Middle frontal gyrus (tissue), 1 donor: ENCODE measurements around the gene ARHGAP10.

Experiments used
- DNase-seq: peaks from one replicate; pipeline ENCODE4 v3.0.0-alpha.2; 2015; ENCODE audit warnings: low spot score; ENCODE audit errors: extremely low spot score

Gene ARHGAP10

DNA sequence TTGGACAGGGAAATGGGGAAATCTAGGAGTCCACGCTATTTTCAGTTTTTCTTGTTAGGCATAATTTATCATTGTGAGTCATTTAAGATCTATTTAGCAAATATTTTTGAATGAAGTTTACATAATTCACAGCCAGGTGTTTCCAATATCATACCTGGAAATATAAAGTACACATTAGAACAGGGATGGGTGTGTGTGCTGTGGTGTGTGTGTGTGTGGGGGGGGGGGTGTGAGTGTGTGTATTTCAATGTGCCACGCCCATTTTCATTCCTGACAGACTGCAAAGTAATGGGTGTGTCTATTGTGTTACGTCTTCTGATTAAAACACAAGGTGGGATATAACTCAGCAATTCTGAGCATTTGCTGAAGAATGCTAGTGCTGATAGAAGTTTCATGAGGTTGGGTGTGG, 33.2 kb downstream of the ARHGAP10 start:
- no peak for DNase-seq

- no peak for DNase-seq
These were observed 36.2 kb downstream of the ARHGAP10 start for GRCh38 chr4:147768113-147768512.

DNA sequence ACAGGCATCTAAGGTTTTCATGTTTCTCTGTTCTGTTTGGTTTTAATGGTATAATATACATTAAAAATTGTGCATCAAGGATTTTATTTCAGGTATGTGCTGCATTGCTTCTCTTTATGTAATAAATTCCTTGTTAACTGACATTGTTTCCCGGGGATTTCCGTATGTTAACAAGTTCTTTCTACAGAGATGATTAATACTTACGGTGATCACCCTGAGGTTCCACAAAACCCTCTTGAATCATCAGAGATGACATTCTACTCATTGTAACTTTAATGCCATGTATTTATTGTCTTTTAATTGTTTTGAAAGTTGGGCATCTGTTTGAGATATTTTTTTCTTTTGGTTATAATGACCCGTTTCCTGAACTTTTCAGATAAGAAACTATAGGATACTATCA, 37.5 kb downstream of the ARHGAP10 start:
- no peak for DNase-seq

DNA sequence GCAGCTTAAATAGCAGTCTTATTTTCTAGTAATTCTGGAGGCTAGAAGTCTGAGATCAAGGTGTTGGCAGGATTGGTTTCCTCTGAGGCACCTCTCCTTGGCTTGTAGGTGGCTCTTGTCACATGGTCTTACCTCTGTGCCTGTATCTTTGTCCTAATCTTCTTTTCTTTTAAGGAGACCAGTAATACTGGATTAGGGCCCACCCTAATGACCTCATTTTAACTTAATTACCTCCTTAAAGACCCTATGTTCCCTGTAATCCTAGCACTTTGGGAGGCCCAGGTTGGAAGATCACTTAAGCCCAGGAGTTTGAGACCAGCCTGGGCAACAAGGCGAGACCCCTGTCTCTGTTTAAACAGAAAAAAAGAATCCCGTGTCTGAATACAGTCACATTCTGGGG, 38.9 kb downstream of the ARHGAP10 start:
- no peak for DNase-seq

DNA sequence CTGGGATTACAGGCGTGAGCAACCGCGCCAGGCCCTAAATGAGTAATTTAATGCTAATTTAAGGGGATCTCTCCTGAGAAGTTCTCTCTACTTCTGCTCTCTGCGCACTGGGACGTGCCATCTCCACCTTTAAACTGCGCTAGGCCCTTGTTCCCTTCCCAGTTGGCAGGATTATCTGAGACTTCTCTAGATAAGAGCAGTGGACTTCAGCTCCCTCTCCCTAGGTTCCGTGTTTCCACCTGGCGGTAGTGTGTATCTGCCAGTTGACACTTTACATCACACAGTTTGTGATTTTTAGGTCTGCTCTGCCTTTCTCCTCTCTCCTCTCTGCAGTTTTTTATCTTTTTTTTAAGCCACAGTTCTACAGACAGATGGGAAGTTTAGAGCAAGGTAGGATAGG, 40.2 kb downstream of the ARHGAP10 start:
- no peak for DNase-seq

DNA sequence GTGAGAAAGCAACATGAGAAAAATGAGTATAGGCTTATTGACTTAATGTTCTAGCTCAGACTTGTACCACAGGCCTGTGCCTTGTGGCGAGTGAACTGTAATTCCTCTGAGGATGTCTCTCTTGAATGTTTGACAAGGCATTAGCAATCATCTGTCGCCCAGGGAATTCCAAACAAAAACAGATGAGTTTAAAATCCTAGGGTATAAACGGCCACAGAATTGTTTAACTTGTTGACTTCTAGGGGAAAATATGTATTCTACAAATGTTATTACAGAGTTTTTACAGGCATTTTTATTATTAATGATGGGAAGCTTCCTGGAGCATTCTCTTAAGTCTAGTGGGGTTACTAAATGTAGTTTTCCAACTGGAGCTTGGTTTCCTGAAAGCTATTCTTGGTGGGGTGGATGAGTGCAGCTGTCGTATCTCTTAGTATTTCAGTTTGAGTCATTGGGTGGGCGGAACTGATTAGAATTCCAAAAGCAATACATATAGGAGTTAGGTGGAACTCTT, 40.6 kb downstream of the ARHGAP10 start:
- no peak for DNase-seq

DNA sequence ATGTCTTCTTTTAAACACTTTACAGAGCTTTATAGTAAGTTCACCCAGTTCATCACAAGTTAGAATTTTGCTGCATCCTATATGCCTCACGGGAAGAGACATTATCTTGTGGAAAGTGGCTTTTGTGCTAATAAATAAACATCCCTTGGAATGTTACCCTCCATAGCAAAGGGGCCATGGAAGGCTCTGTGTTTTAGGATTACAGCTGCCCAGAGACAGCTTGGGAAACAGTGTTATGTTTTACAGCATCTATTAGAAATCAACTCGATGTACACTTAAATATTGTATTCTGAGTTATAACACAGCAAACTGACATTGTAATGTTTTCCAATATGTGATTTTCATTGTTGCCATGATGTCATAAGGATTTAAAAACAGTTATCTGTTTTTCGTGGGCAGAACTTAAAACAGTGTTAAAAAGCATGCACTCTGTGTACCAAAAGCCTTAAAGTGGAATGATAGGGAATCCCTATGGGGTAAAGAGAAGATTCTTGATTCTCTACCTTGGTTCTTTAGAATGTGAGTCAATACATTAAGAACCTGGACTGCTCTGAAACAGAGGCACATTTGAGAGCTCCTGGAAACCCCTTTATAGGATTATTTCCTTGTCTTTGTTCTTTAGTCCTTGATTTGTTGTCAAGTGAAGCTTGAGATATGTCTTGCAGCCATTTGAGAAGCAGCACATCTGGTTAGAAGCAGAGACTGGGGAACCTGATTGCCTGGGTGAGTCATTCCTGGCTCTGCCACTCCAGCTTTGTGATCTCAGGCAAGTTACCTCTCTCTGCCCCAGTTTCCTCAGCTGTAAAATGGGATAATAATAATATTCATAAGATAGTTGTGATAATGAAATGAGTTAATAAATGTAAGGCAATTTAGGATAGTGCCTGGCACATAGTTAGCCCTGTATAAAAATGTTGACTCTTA, 41.6 kb downstream of the ARHGAP10 start:
- DNase-seq = no peak

DNA sequence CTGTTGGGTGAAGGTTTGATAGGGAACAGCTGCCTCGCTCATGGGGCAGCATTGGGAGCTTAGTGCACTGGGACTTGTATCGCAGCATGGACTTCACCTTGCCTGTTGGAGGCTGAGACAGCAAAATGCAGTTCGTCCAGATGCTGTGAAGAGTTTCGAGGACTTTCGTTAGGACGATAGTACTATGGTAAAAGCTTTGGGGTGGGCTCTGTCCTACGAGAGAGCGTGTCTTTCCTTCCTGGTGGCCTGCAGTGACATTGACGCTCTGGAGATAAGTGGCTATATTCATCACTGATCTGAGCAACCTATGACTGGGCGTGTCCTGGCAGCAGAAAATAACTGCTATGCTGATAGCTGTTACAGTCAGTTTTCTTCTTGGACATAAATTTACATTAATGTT, 44.8 kb downstream of the ARHGAP10 start:
- no peak for DNase-seq

DNA sequence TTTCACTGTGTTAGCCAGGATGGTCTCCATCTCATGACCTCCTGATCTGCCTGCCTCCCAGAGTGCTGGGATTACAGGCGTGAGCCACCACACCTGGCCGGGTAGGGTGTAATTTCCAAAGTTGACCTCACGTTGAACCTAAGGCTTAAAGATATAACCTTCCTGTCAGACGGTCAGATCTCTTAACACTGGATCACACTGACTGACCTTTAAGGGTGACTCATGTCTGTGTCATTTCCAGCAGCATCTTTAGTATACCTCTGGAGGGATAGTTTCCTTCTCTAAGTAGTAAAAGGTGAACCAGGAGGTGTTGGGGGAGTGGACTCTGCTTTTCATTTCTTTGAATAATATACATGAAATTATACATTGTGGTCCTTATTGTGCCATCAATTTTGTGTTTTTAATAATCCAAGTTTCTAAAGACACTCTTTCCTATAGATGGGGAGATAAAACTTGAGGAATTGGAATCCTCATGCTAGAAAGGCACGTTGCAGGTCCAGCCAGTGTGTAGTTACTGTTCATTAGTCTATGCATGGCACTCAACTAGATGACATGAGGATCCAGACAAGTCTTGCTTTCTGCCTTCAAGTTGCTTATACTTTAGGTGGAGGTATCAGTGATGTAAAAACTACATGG, 45.7 kb downstream of the ARHGAP10 start:
- DNase-seq = no peak

GRCh38 chr4:147778942-147779341, 47.1 kb downstream of the ARHGAP10 start:
- DNase-seq = no peak

GRCh38 chr4:147779451-147779850, 47.6 kb downstream of the ARHGAP10 start:
- DNase-seq = no peak

- DNase-seq = no peak
These were observed 48.4 kb downstream of the ARHGAP10 start for GRCh38 chr4:147780137-147780777.

DNA sequence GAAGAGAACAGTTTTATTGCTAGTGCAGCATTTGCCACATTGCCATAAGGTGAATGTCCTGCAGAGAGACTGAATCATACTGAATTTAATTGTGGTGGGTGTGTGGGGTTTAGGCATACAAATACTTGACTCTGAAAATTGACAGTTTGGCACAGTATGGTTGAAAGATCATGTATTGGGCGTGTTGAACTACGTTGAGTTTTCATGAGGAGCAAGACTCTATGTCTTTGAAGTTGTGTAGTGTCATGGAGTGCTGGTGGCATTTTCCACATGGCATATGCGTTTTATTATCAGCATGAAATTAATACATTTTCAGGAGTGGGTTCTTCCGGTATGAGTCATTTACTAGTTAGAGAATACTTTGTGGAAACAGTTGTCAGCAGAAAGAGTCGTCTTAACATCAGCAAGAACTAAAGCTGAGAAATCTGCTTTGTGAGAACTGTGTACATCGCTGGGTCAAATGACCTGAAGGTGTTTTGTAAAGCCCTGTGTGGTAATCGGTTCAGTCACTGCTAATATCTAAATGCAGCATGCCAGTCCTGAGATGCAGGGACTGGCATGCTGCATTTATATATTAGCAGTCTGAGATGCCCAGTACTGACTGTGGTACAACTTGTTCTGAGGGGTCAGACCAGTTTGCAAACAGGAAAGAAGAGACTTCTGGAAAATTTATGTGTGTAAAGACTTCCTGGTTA, 50.3 kb downstream of the ARHGAP10 start:
- DNase-seq = no peak

GRCh38 chr4:147785129-147785528, 53.2 kb downstream of the ARHGAP10 start:
- DNase-seq = no peak

GRCh38 chr4:147786031-147786430, 54.1 kb downstream of the ARHGAP10 start:
- DNase-seq = no peak

GRCh38 chr4:147786531-147786930, 54.6 kb downstream of the ARHGAP10 start:
- no peak for DNase-seq

DNA sequence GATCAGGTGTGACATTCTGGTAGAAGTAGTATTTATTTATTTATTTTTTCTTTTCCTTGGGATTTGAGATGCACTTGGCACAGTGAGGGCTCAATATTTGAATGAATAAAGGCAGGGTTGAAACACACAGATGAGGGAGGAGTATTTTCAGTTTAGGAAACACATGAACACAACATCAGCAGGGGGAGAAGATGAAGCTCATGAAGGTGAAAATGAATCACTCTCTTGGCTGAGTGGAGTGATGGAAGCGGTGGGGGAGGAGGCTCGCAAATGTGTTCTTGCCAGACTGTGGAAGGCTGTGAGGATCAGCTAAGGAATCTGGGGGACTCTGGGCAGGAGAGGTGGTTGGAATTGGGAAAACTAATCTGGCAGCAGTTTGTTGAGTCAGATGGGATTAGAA, 55.3 kb downstream of the ARHGAP10 start:
- no peak for DNase-seq

- DNase-seq = no peak
These were observed 56.9 kb downstream of the ARHGAP10 start for GRCh38 chr4:147788791-147789190.

- DNase-seq = no peak
These were observed 57.7 kb downstream of the ARHGAP10 start for GRCh38 chr4:147789596-147789995.

DNA sequence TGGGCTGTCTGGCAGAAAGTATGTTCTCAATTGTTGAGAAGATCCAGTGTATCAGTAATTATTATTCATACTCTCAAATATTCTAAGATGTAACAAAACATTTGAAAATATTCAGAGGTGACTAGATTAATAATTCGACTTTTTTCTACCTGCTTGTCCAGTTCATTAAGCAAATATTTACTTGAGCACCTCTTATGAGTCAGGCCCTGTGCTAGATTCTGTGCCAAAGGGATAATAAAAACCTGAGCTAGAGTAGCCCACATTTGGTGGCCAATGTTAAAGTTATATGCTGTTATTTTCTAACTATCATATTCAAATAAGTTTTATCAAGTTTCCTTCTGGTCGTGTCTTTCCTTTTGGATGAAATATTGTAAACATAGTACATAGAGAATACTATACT, 58.5 kb downstream of the ARHGAP10 start:
- DNase-seq = no peak

DNA sequence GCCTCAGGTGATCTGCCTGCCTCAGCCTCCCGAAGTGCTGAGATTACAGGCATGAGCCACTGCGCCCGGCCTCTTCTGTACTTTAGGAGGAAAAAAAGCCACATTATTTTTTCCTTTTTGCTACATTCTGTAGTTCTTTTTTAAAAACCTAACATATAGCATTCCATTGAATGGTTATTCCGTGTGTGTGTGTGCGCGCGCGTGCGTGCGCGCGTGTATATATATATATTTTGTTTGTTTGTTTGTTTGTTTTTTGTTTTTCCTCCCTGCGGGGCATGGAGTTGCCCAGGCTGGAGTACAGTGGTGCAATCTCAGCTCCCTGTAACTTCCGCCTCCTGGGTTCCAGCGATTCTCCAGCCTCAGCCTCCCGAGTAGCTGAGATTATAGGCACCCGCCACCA, 59.5 kb downstream of the ARHGAP10 start:
- DNase-seq = no peak
